Panc1 (cell line): Measurements from ENCODE around the gene ASXL2. TPM values are rescaled to one million over a fixed set of nuclear protein-coding genes. Genes with fewer than 3 reads are reported as not detected.

Experiments
- ATAC-seq: fragments of 200-7000 bp; cut with Tn5 transposase; 2 replicates; pipeline ENCODE4 v1.9.1; 2020; ENCODE audit warnings: mild to moderate bottlenecking, moderate library complexity
- BruUV-seq: library from RNA; stranded (reverse); fragments of 400-500 nt; replicated peaks from 2 replicates; lab custom pipeline; 2021; lab: Mats Ljungman, UMichigan
- CTCF ChIA-PET: fragments of 300-600 bp; sonication (Branson Sonifier 250); formaldehyde crosslinking; loops from one replicate; lab custom pipeline; 2022; ENCODE audit warnings: antibody characterized with exemption; lab: Charles Lee
- POLR2A ChIA-PET: fragments of 300-600 bp; sonication (Branson Sonifier 250); formaldehyde crosslinking; loops from one replicate; lab custom pipeline; 2022; ENCODE audit warnings: antibody characterized with exemption; lab: Charles Lee
- DNase-seq: peaks from one replicate; pipeline ENCODE4 v3.0.0-alpha.2; 2010; ENCODE audit warnings: low read depth, low spot score
- H3K27ac ChIP-seq: 2 replicates; pipeline ENCODE4 v1.5.1; 2011; ENCODE audit warnings: mild to moderate bottlenecking, low read length, inconsistent platforms
- H3K27me3 ChIP-seq: fragments of 200-500 bp; sonication (Bioruptor generic); 2 replicates; pipeline ENCODE4 v1.6.0; 2014; ENCODE audit warnings: low read length, inconsistent platforms; ENCODE audit not compliant: control insufficient read depth, insufficient read depth
- H3K36me3 ChIP-seq: fragments of 200-500 bp; sonication (Bioruptor generic); 2 replicates; pipeline ENCODE4 v1.5.1; 2014; ENCODE audit warnings: inconsistent platforms, mild to moderate bottlenecking, low read length, moderate library complexity; ENCODE audit not compliant: control insufficient read depth, insufficient read depth
- H3K4me1 ChIP-seq: 2 replicates; pipeline ENCODE4 v1.5.1; 2011; ENCODE audit warnings: inconsistent platforms, mild to moderate bottlenecking, low read length, moderate library complexity; ENCODE audit not compliant: control insufficient read depth, insufficient read depth
- H3K4me3 ChIP-seq, 2 experiments: 2 replicates each; pipeline ENCODE4 v1.5.1; 2011 to 2012; ENCODE audit warnings: low read depth in 2 of 2, low read length in 2 of 2, mild to moderate bottlenecking in 2 of 2, inconsistent platforms in 1 of 2, moderate library complexity in 1 of 2
- H3K9me3 ChIP-seq: fragments of 200-500 bp; sonication (Bioruptor generic); 2 replicates; pipeline ENCODE4 v1.5.1; 2014; ENCODE audit warnings: low read depth, mild to moderate bottlenecking, inconsistent platforms, low read length, moderate library complexity; ENCODE audit not compliant: control insufficient read depth, insufficient read depth
- CTCF ChIP-seq: fragments of 450-650 bp; IDR thresholded peaks from 2 replicates; pipeline ENCODE4 v1.5.1; 2017; ENCODE audit warnings: mild to moderate bottlenecking
- POLR2AphosphoS5 ChIP-seq: IDR thresholded peaks from 2 replicates; pipeline ENCODE4 v1.6.1; 2012; ENCODE audit warnings: mild to moderate bottlenecking, low read depth, low read length, moderate library complexity
- REST ChIP-seq, 2 experiments: IDR thresholded peaks; 2 replicates each; pipeline ENCODE4 v1.6.1; 2011 to 2012; ENCODE audit warnings: low read depth in 2 of 2, control low read depth in 1 of 2, low read length in 1 of 2, mild to moderate bottlenecking in 1 of 2, moderate library complexity in 1 of 2; ENCODE audit not compliant: insufficient read depth in 1 of 2
- SIN3A ChIP-seq: IDR thresholded peaks from 2 replicates; pipeline ENCODE4 v1.6.1; 2012; ENCODE audit warnings: low read depth, mild to moderate bottlenecking, low read length, moderate library complexity, borderline replicate concordance; ENCODE audit not compliant: insufficient read depth
- TCF7L2 ChIP-seq: IDR thresholded peaks from 2 replicates; pipeline ENCODE4 v1.6.1; 2011; ENCODE audit warnings: mild to moderate bottlenecking, low read depth, low read length, inconsistent platforms
- in situ Hi-C: cut with HindIII; loops from 2 replicates; pipeline ENCODE4 v1.10.0; 2016; ENCODE audit warnings: low sequenced_read_pairs, low pct_unique_long_range_greater_than_20kb
- intact Hi-C: fragments of 100-400 bp; cut with micrococcal nuclease; formaldehyde crosslinking; loops from one replicate; pipeline ENCODE4 v1.10.0; 2022; ENCODE audit not compliant: unreplicated experiment
- total RNA-seq: library from RNA; stranded (reverse); gene quantifications from one replicate; pipeline ENCODE4 v1.2.1, GENCODE V29; 2021; ENCODE audit not compliant: unreplicated experiment

The ASXL2 gene
- total RNA-seq, 1 experiment from 2014 or later: 43.4 TPM

- no peaks in the 10 kb centered on the region for H3K36me3 ChIP-seq
- BruUV-seq: no TSS peak
- H3K9me3 ChIP-seq: no peaks in the 10 kb centered on the region
- no peak overlapping the region for H3K27ac ChIP-seq
- POLR2A ChIA-PET: interaction anchor here (0.7 kb wide), 1 partner anchor 141 kb away, joined by 5 read pairs; no protein-coding TSS in a partner anchor
- ATAC-seq: peak; percentile 59; the same call in 1 of the 2 replicates
- H3K27me3 ChIP-seq: no peaks in the 10 kb centered on the region
- TF ChIP-seq TCF7L2 (no peak), REST (IDR thresholded peaks at IDR 0.05; ENCODE audit: insufficient read depth in 1 of 2, low read depth in 2 of 2, low read length in 1 of 2) (no peak), POLR2AphosphoS5 (no peak), SIN3A (no peak), CTCF (no peak)
- H3K4me3 ChIP-seq: no peak overlapping the region
- intact Hi-C loops (no loop called here), in situ Hi-C loops (no loop called here)
- CTCF ChIA-PET: interaction anchor here (1.0 kb wide), 1 partner anchor 9 kb away, joined by 6 read pairs; no protein-coding TSS in a partner anchor
- H3K4me1 ChIP-seq: no peaks in the 10 kb centered on the region
- no peak for DNase-seq
These were observed 188.2 kb downstream of the ASXL2 start for GRCh38 chr2:25690058-25690457.

- CTCF ChIA-PET: no interaction called here
- intact Hi-C loops: no loop called here
- in situ Hi-C loops: no loop called here
- H3K27ac ChIP-seq: no peak overlapping the region
- no peaks in the 10 kb centered on the region for H3K27me3 ChIP-seq
- DNase-seq (no peak), ATAC-seq (no peak)
- no TSS peak for BruUV-seq
- TF ChIP-seq CTCF (no peak), TCF7L2 (no peak), SIN3A (no peak), POLR2AphosphoS5 (no peak), REST (IDR thresholded peaks at IDR 0.05; ENCODE audit: insufficient read depth in 1 of 2, low read depth in 2 of 2, low read length in 1 of 2) (no peak)
- no peaks in the 10 kb centered on the region for H3K4me1 ChIP-seq
- H3K36me3 ChIP-seq: no peaks in the 10 kb centered on the region
- POLR2A ChIA-PET: no interaction called here
- H3K4me3 ChIP-seq: no peak overlapping the region
- H3K9me3 ChIP-seq: no peaks in the 10 kb centered on the region
These were observed 190.1 kb downstream of the ASXL2 start for GRCh38 chr2:25688236-25688635.
